Measurements from ENCODE around the gene LRRC8D.

LRRC8D gene

DNA sequence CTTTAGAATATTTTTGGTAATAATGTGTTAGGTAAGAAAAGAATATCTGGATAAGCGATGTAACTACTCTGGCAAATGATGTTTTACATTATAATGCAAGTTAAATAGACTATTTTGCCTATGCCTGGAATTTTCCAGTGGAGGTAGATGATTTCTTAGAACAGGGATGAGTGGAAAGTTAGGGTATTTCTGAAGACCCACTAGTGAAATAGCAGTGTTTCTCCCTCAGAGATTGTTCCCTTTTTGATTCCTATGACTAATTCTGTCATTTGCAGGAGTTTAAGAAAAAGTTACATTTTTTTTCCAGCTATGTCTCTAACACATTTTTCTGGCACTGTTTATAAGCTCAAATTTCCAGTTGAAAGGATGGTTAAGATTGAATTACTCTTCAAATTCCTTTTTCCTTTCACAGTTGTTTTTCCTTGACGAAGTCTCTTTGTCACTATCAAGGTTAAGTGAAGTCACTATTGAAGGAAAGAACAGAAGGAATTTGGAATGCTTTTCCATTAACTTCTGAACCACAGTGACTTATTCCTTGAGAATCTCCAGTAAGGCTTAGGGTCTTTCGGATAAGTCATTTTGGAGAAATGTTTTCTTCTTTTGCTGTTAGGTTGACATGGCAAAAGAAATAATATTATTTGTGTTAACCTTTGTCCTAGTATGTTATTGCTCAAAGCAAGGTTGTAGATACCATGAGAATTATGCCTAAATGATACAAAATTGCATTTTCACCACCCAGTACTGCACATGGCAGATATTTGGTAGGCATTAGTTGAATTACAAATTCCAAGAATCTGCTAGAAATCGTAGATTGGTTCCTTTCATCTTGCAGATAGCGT lies 131.2 kb downstream of the LRRC8D start:
- Mint-ChIP-seq H3K27me3 (ENCODE audit: low read depth) (no peaks in the 10 kb centered on the region), H3K36me3 (ENCODE audit: low read depth) (no peaks in the 10 kb centered on the region), H3K4me1 (ENCODE audit: low read depth) (peaks cover 23% of the 10 kb centered on the region), H3K27ac (no peak overlapping the region), H3K4me3 (no peak overlapping the region), H3K9me3 (no peaks in the 10 kb centered on the region)
- DNase-seq (ENCODE audit: low spot score): no peak

- Mint-ChIP-seq H3K27me3 (ENCODE audit: low read depth) (no peaks in the 10 kb centered on the region), H3K4me1 (ENCODE audit: low read depth) (peaks cover 28% of the 10 kb centered on the region), H3K36me3 (ENCODE audit: low read depth) (no peaks in the 10 kb centered on the region), H3K9me3 (no peaks in the 10 kb centered on the region), H3K27ac (no peak overlapping the region), H3K4me3 (no peak overlapping the region)
- no peak for DNase-seq (ENCODE audit: low spot score)
These were observed 131.8 kb downstream of the LRRC8D start for GRCh38 chr1:89952605-89953130.

GRCh38 chr1:89953131-89953626 lies 132.3 kb downstream of the LRRC8D start:
- Mint-ChIP-seq H3K4me1 (ENCODE audit: low read depth) (peaks cover 30% of the 10 kb centered on the region), H3K36me3 (ENCODE audit: low read depth) (no peaks in the 10 kb centered on the region), H3K27me3 (ENCODE audit: low read depth) (no peaks in the 10 kb centered on the region), H3K27ac (peak overlapping the region; percentile 52), H3K4me3 (peak overlapping the region; percentile 30), H3K9me3 (no peaks in the 10 kb centered on the region)
- DNase-seq (ENCODE audit: low spot score): peak; percentile 36

GRCh38 chr1:89953929-89954328 lies 133.1 kb downstream of the LRRC8D start:
- Mint-ChIP-seq H3K9me3 (no peaks in the 10 kb centered on the region), H3K27ac (no peak overlapping the region), H3K36me3 (ENCODE audit: low read depth) (no peaks in the 10 kb centered on the region), H3K27me3 (ENCODE audit: low read depth) (no peaks in the 10 kb centered on the region), H3K4me1 (ENCODE audit: low read depth) (peaks cover 32% of the 10 kb centered on the region), H3K4me3 (no peak overlapping the region)
- DNase-seq (ENCODE audit: low spot score): no peak

GRCh38 chr1:89954401-89954800 lies 133.6 kb downstream of the LRRC8D start:
- DNase-seq (ENCODE audit: low spot score): no peak
- Mint-ChIP-seq H3K27ac (no peak overlapping the region), H3K4me3 (no peak overlapping the region)

DNA sequence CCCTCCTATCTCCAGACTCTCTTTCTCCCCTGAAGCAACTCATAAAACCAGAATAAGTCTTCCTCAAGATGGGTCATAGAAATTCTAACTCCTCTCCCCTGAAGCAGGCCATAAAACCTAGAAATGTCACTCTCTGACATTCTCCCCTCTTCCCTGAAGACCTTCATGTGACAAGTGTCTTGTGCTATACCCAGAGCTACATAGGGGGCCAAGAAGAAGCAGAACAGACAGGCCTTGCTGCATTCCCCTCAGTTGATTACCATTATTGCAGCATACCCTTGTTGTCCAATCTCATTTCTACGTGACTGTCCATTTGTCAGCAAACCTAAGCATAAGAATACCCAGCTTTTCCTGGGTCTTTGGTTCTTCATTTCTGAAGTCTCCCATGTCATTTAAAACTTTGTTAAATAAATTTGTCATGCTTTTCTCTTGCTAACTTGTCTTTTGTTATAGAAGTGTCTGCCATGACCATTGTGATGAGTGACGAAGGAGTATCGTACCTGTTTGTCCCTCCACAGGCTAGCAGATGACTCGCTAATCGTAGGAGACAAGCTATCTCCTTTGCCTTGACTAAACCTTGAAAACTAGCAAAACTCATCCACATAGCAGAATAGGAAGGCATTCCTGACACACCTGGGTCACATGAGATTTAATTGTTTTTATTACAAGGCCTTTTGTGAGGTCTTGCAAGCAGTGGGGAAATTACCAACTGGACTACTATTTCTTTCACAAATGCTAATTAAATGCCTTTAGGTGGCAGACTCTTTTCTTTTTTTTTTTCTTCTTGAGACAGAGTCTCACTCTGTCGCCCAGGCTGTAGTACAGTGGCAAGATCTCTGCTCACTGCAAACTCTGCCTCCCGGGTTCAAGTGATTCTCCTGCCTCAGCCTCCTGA lies 134.7 kb downstream of the LRRC8D start:
- DNase-seq (ENCODE audit: low spot score): no peak
- H3K4me3 Mint-ChIP-seq: no peak overlapping the region
- H3K27me3 Mint-ChIP-seq (ENCODE audit: low read depth): no peaks in the 10 kb centered on the region
- H3K4me1 Mint-ChIP-seq (ENCODE audit: low read depth): peaks cover 32% of the 10 kb centered on the region
- H3K9me3 Mint-ChIP-seq: peaks cover 8% of the 10 kb centered on the region
- H3K27ac Mint-ChIP-seq: no peak overlapping the region
- H3K36me3 Mint-ChIP-seq (ENCODE audit: low read depth): peaks cover 3% of the 10 kb centered on the region

More at GRCh38 chr1:89954401-89954800, 133.6 kb downstream of the LRRC8D start:
- peaks cover 32% of the 10 kb centered on the region for H3K4me1 Mint-ChIP-seq (ENCODE audit: low read depth)
- peaks cover 2% of the 10 kb centered on the region for H3K9me3 Mint-ChIP-seq
- H3K36me3 Mint-ChIP-seq (ENCODE audit: low read depth): peaks cover under 1% of the 10 kb centered on the region
- no peaks in the 10 kb centered on the region for H3K27me3 Mint-ChIP-seq (ENCODE audit: low read depth)

DNA sequence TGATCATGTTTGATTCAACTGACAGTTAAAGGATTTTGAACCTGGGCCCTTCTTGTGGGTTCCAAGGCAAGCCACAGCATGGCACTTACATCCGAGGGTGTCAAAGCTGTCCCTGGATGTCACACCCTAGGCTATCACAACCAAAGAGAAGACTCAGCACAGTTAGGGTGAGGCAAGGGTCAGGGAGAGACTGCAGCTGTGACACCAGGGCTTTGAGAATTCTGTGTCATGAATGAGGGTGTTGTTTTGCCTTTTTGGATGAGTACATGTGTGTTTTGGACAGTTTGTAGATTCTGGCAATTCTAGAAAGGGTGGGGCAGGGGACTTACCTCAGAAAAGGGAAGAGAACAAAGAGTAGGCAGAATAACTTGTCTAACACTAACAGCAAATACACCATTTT lies 136.3 kb downstream of the LRRC8D start:
- H3K36me3 Mint-ChIP-seq (ENCODE audit: low read depth): peaks cover 3% of the 10 kb centered on the region
- H3K4me1 Mint-ChIP-seq (ENCODE audit: low read depth): peaks cover 35% of the 10 kb centered on the region
- DNase-seq (ENCODE audit: low spot score): peak; percentile 13
- peak overlapping the region; percentile 57 for H3K4me3 Mint-ChIP-seq
- H3K27ac Mint-ChIP-seq: peak overlapping the region; percentile 76
- no peaks in the 10 kb centered on the region for H3K27me3 Mint-ChIP-seq (ENCODE audit: low read depth)
- H3K9me3 Mint-ChIP-seq: peaks cover 8% of the 10 kb centered on the region

GRCh38 chr1:89958851-89959654 lies 138.2 kb downstream of the LRRC8D start:
- H3K4me1 Mint-ChIP-seq (ENCODE audit: low read depth): peaks cover 24% of the 10 kb centered on the region

GRCh38 chr1:89959719-89960118 lies 138.9 kb downstream of the LRRC8D start:
- DNase-seq (ENCODE audit: low spot score): no peak
- Mint-ChIP-seq H3K4me1 (ENCODE audit: low read depth) (peaks cover 20% of the 10 kb centered on the region), H3K4me3 (no peak overlapping the region), H3K9me3 (peaks cover 8% of the 10 kb centered on the region), H3K27ac (no peak overlapping the region), H3K27me3 (ENCODE audit: low read depth) (peaks cover 3% of the 10 kb centered on the region), H3K36me3 (ENCODE audit: low read depth) (peaks cover 3% of the 10 kb centered on the region)

More at GRCh38 chr1:89958851-89959654, 138.2 kb downstream of the LRRC8D start:
- peaks cover 8% of the 10 kb centered on the region for H3K9me3 Mint-ChIP-seq
- peaks cover 3% of the 10 kb centered on the region for H3K27me3 Mint-ChIP-seq (ENCODE audit: low read depth)
- no peak overlapping the region for H3K4me3 Mint-ChIP-seq
- no peak overlapping the region for H3K27ac Mint-ChIP-seq
- H3K36me3 Mint-ChIP-seq (ENCODE audit: low read depth): peaks cover 3% of the 10 kb centered on the region
- DNase-seq (ENCODE audit: low spot score): no peak

GRCh38 chr1:89962024-89962741 lies 141.4 kb downstream of the LRRC8D start:
- peaks cover 11% of the 10 kb centered on the region for H3K27me3 Mint-ChIP-seq (ENCODE audit: low read depth)
- no peak for DNase-seq (ENCODE audit: low spot score)
- peaks cover 3% of the 10 kb centered on the region for H3K36me3 Mint-ChIP-seq (ENCODE audit: low read depth)
- H3K4me1 Mint-ChIP-seq (ENCODE audit: low read depth): peaks cover 16% of the 10 kb centered on the region
- H3K9me3 Mint-ChIP-seq: peaks cover 8% of the 10 kb centered on the region
- H3K4me3 Mint-ChIP-seq: no peak overlapping the region
- no peak overlapping the region for H3K27ac Mint-ChIP-seq

DNA sequence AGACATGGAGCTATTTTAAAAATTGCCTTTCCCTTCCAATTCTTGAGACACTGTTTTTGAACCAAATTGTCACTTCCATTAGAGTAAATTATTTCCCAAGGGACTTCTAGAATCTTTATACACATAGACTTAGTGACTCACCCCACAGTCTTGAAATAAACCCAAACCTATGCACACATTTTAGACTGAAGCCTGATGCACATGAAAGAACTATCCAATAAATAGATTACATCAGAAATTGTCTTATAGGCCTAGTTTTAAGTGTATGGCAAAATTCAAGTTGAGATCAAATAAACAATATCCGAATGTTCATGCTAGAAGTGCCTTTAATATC lies 141.9 kb downstream of the LRRC8D start:
- H3K9me3 Mint-ChIP-seq: peaks cover 8% of the 10 kb centered on the region
- no peak overlapping the region for H3K4me3 Mint-ChIP-seq
- H3K27me3 Mint-ChIP-seq (ENCODE audit: low read depth): peaks cover 14% of the 10 kb centered on the region
- peaks cover 3% of the 10 kb centered on the region for H3K36me3 Mint-ChIP-seq (ENCODE audit: low read depth)
- DNase-seq (ENCODE audit: low spot score): no peak
- peaks cover 13% of the 10 kb centered on the region for H3K4me1 Mint-ChIP-seq (ENCODE audit: low read depth)
- H3K27ac Mint-ChIP-seq: no peak overlapping the region

DNA sequence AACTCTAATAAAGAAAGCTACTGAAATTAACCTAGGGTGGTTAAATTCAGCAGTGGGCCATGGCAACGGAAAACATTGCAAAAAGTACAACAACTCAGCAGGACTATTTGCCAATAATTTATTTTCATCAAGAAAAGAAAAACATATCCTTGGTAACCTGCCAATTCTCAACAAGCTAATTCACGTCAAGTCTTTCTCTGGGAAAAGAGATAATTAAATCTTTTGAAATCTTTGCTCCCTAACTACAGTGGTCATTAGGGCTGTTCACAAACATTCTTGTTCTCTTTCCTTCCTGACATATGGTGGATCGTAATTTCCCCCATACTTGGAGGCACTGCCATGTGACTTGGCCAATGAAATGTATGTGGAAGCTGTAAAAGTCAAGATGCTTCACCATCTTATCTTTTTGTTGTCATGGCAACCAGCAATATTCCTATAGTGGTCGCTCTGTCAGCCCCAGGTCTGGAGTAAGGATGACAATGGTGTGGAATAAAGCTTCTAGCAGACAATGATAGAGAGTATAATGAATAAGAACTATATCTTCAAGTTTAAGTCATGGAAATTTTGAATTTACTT lies 144.4 kb downstream of the LRRC8D start:
- no peak for DNase-seq (ENCODE audit: low spot score)
- Mint-ChIP-seq H3K27ac (no peak overlapping the region), H3K4me1 (ENCODE audit: low read depth) (peaks cover 8% of the 10 kb centered on the region), H3K36me3 (ENCODE audit: low read depth) (no peaks in the 10 kb centered on the region), H3K4me3 (no peak overlapping the region), H3K27me3 (ENCODE audit: low read depth) (peaks cover 14% of the 10 kb centered on the region), H3K9me3 (no peaks in the 10 kb centered on the region)

All from T-helper 2 cell treated with Interferon-gamma antibody and Interleukin-4, amounts not matched to agents 5 μg/mL and 100 μg/mL, for 36 hours (primary cell).